Panc1 (cell line): ENCODE measurements around the gene MROH7.

Source experiments
- CTCF ChIP-seq: fragments of 450-650 bp; IDR thresholded peaks from 2 replicates; pipeline ENCODE4 v1.5.1; 2017; ENCODE audit warnings: mild to moderate bottlenecking
- POLR2AphosphoS5 ChIP-seq: IDR thresholded peaks from 2 replicates; pipeline ENCODE4 v1.6.1; 2012; ENCODE audit warnings: mild to moderate bottlenecking, low read depth, low read length, moderate library complexity
- REST ChIP-seq, 2 experiments: IDR thresholded peaks; 2 replicates each; pipeline ENCODE4 v1.6.1; 2011 to 2012; ENCODE audit warnings: low read depth in 2 of 2, control low read depth in 1 of 2, low read length in 1 of 2, mild to moderate bottlenecking in 1 of 2, moderate library complexity in 1 of 2; ENCODE audit not compliant: insufficient read depth in 1 of 2
- SIN3A ChIP-seq: IDR thresholded peaks from 2 replicates; pipeline ENCODE4 v1.6.1; 2012; ENCODE audit warnings: low read depth, mild to moderate bottlenecking, low read length, moderate library complexity, borderline replicate concordance; ENCODE audit not compliant: insufficient read depth

- TF ChIP-seq CTCF (no peak), REST (IDR thresholded peaks at IDR 0.05; ENCODE audit: insufficient read depth in 1 of 2, low read depth in 2 of 2, low read length in 1 of 2) (peak; percentile 82 to 87), POLR2AphosphoS5 (no peak), SIN3A (no peak)
These were observed 63.6 kb downstream of the MROH7 start for GRCh38 chr1:54705153-54705552.
